Kidney epithelial cell (primary cell): ENCODE measurements around the gene KRT14. TPM values are rescaled to one million over a fixed set of nuclear protein-coding genes. Genes with fewer than 3 reads are reported as not detected.
"Not testable (repeated sequence)": the region's sequence is repeated elsewhere in the genome, so short reads cannot be mapped to it uniquely, and the experiment has no call there.

ENCODE experiments used
- DNase-seq: peaks from one replicate; pipeline ENCODE4 v3.0.0-alpha.2; 2010; ENCODE audit warnings: low read depth
- H3K27me3 ChIP-seq: 2 replicates; pipeline ENCODE4 v1.6.0; 2011; ENCODE audit warnings: low read length; ENCODE audit not compliant: control insufficient read depth, insufficient read depth
- H3K36me3 ChIP-seq: 2 replicates; pipeline ENCODE4 v1.5.1; 2011; ENCODE audit warnings: low read length; ENCODE audit not compliant: control insufficient read depth, insufficient read depth
- H3K4me3 ChIP-seq: 2 replicates; pipeline ENCODE4 v1.5.1; 2011; ENCODE audit warnings: low read depth, mild to moderate bottlenecking, control low read depth, low read length
- total RNA-seq: library from RNA; depleted of rRNA; stranded (reverse); fragments of >200 nt; gene quantifications from 2 replicates; pipeline ENCODE4 v1.2.3, GENCODE V29; 2015
- TF ChIP-seq, protein P1 (sequence below): IDR thresholded peaks from 2 replicates; pipeline ENCODE4 v1.5.1; 2011; ENCODE audit warnings: mild to moderate bottlenecking, moderate library complexity, low read length, control low read depth, inconsistent platforms; ENCODE audit not compliant: insufficient read depth, poor library complexity, severe bottlenecking

The KRT14 gene
- total RNA-seq, 1 donor from 2014 or later: not detected

DNA sequence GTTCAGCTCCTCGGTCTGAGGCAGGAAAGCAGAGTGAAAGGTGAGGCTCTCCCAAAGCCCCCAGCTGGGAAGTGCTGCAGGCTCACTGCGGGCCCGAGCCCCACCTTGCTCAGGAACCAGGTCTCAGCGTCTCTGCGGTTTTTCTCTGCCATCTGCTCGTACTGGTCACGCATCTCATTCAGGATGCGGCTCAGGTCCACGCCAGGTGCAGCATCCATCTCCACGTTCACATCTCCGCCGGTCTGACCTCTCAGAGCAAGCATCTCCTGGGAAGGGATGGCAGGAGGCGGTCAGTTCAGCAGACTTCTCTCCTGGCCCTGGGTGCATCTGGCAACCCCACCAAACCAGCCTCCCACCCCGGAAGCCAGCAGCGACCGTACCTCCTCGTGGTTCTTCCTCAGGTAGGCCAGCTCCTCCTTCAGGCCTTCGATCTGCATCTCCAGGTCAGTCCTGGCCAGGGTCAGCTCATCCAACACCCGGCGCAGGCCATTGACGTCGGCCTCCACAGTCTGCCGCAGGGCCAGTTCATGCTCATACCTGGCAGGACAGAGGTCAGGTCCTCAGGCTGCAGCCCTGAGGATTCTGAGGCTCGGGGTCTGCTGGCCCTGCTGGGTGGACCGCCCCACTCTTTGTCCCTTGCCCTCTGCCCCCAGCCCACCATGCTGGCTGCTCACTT, 24.4 kb upstream of the KRT14 start:
- Histone ChIP-seq H3K36me3 (no peaks in the 10 kb centered on the region), H3K27me3 (peaks cover 4% of the 10 kb centered on the region), H3K4me3 (no peak overlapping the region)
- DNase-seq: no peak
- TF ChIP-seq, protein P1, sequence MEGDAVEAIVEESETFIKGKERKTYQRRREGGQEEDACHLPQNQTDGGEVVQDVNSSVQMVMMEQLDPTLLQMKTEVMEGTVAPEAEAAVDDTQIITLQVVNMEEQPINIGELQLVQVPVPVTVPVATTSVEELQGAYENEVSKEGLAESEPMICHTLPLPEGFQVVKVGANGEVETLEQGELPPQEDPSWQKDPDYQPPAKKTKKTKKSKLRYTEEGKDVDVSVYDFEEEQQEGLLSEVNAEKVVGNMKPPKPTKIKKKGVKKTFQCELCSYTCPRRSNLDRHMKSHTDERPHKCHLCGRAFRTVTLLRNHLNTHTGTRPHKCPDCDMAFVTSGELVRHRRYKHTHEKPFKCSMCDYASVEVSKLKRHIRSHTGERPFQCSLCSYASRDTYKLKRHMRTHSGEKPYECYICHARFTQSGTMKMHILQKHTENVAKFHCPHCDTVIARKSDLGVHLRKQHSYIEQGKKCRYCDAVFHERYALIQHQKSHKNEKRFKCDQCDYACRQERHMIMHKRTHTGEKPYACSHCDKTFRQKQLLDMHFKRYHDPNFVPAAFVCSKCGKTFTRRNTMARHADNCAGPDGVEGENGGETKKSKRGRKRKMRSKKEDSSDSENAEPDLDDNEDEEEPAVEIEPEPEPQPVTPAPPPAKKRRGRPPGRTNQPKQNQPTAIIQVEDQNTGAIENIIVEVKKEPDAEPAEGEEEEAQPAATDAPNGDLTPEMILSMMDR: no peak

DNA sequence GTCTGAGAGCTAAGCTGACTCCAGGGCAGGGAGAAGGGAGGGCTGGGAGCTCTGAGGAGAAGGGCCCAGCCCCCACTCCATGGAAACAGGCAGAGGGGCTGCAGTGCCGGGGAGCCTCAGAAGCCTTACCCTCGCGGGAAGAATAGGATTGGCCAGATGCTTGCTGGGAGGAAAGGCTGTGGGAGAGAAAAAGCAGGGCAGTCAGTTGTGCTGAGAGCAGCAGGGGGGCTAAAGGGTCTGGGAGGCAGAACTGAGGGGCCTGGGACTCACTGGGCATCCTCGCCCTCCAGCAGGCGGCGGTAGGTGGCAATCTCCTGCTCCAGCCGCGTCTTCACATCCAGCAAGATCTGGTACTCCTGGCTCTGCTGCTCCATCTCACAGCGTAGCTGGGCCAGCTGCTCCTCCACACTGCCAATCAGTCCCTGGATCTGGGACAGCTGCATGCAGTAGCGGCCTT, 23.4 kb upstream of the KRT14 start:
- H3K4me3 ChIP-seq, H3K36me3 ChIP-seq, DNase-seq, H3K27me3 ChIP-seq: not testable (repeated sequence)
- TF ChIP-seq, protein P1: peak; percentile 20

DNA sequence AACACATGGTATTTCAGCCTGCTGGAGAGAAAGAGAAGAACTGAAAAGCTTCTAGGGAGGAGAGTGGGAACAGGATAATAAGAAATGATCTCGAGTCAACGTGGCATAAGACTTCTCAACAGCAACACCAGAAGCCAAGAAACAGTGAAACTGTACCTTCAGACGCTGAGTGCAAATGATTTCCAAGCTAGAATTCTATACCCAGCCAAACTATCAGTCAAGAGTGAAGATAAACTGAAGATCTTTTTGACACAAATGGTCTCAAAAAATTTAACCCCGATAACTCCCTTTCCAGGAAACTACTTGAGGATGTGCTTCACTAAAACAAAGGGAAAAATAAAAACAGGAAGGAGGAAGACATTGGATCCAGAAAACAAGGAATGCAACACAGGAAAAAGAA, 20.2 kb upstream of the KRT14 start:
- DNase-seq, H3K27me3 ChIP-seq, H3K36me3 ChIP-seq, H3K4me3 ChIP-seq: not testable (repeated sequence)

DNA sequence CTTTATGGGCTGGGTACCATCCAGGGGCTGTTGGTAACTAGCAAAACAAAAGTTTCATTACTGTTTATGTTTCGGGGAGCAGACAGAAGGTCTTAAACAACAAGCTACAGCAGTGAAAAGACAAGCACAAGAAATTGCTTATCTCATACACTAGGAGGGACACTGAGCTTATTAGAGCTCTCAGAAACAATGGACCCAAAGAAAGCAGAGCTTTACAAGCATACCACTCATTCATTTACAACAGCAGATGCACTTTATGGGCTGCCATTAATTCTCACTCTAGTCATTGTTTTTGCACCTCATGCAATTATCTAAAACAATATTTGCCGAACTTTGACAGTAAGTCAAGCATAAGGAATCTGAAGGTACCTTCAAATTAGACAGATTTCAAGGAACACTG, 15.8 kb upstream of the KRT14 start:
- Histone ChIP-seq H3K36me3 (no peaks in the 10 kb centered on the region), H3K27me3 (peaks cover 2% of the 10 kb centered on the region), H3K4me3 (no peak overlapping the region)
- TF ChIP-seq, protein P1: no peak
- no peak for DNase-seq

DNA sequence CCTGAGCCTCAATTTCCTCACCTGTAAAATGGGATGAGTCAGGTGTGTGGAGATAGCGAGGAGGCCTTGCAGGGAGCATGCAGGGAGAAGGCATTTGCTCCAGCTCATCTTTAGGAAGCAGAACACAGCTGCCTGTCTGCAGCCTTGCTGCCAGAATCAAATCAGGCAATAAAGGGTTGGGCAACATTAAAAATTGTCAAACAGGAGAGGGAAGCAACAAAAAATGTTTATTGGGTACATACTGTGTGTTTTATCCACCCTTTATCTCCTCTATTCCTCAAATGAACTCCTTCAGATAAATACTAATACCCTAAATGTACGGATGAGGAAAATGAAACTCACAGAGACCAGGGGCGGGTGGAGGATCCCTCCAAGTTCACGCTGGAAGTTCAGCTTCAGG, 13.6 kb upstream of the KRT14 start:
- TF ChIP-seq, protein P1: no peak
- Histone ChIP-seq H3K36me3 (no peaks in the 10 kb centered on the region), H3K27me3 (peaks cover 3% of the 10 kb centered on the region), H3K4me3 (no peak overlapping the region)
- no peak for DNase-seq

DNA sequence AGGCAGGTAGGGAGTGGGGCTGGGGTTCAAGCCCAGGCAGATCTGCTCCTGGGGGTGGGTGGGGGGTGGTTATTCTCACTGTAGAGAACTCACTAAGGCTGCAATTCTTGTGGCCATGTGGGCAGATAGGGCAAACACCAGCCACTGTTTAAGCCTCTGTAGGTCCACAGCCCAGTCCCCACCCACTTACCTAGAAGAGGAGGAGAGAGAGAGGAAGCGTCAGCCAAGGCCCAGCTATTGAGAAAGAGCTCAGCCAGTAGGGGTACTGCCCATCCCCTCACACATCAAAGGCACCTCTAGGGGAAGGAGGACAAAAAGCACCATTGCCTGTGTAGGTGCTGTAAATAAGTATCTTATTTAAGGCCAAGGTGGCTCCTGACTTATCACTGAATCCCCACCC, 13.0 kb upstream of the KRT14 start:
- H3K36me3 ChIP-seq: no peaks in the 10 kb centered on the region
- TF ChIP-seq, protein P1: no peak
- no peak for DNase-seq
- H3K4me3 ChIP-seq: no peak overlapping the region
- peaks cover 7% of the 10 kb centered on the region for H3K27me3 ChIP-seq
